Keratinocyte (primary cell): Measurements from ENCODE around the gene KCTD13. TPM values are rescaled to one million over a fixed set of nuclear protein-coding genes. Genes with fewer than 3 reads are reported as not detected.

Experiments used
- DNase-seq: peaks from one replicate; pipeline ENCODE4 v3.0.0-alpha.2; 2011; ENCODE audit warnings: low read depth, missing footprints, low spot score
- FAIRE-seq: peaks from 2 replicates; lab custom pipeline; 2011; peaks lifted over from hg19 to GRCh38; lab: Jason Lieb, UNC
- H2AFZ ChIP-seq: 2 replicates; pipeline ENCODE4 v1.6.0; 2012; ENCODE audit warnings: low read length, control low read depth, inconsistent platforms; ENCODE audit not compliant: control insufficient read depth
- H3K27ac ChIP-seq: 2 replicates; pipeline ENCODE4 v1.5.1; 2011; ENCODE audit warnings: low read length; ENCODE audit not compliant: control insufficient read depth, insufficient read depth
- H3K27me3 ChIP-seq: 3 replicates; pipeline ENCODE4 v1.6.0; 2011; ENCODE audit warnings: low read length; ENCODE audit not compliant: control insufficient read depth, insufficient read depth; ENCODE audit errors: extremely low read depth
- H3K36me3 ChIP-seq, 2 experiments: 2 replicates in 1 of 2; 3 replicates in 1 of 2; pipeline ENCODE4 v1.5.1; 2011; ENCODE audit warnings: low read length in 2 of 2, mild to moderate bottlenecking in 1 of 2; ENCODE audit not compliant: control insufficient read depth in 2 of 2, insufficient read depth in 2 of 2; ENCODE audit errors: extremely low read depth in 1 of 2
- H3K4me1 ChIP-seq: 3 replicates; pipeline ENCODE4 v1.5.1; 2011; ENCODE audit warnings: low read length; ENCODE audit not compliant: control insufficient read depth, insufficient read depth; ENCODE audit errors: extremely low read depth
- H3K4me2 ChIP-seq: 3 replicates; pipeline ENCODE4 v1.6.0; 2011; ENCODE audit warnings: low read depth, low read length; ENCODE audit not compliant: control insufficient read depth, insufficient read depth; ENCODE audit errors: extremely low read depth
- H3K4me3 ChIP-seq, 3 experiments: fragments of 200-600 bp in 1 of 3; sonication (generic) in 1 of 3; 2 replicates in 2 of 3; 3 replicates in 1 of 3; pipeline ENCODE4 v1.5.1; 2011 to 2016; ENCODE audit warnings: low read length in 3 of 3, mild to moderate bottlenecking in 3 of 3, control low read depth in 2 of 3, inconsistent platforms in 1 of 3, low read depth in 1 of 3, mixed read lengths in 1 of 3, mixed run types in 1 of 3, moderate library complexity in 1 of 3; ENCODE audit not compliant: control insufficient read depth in 2 of 3, insufficient read depth in 2 of 3; ENCODE audit errors: extremely low read depth in 1 of 3
- H3K79me2 ChIP-seq: 2 replicates; pipeline ENCODE4 v1.6.0; 2012; ENCODE audit warnings: low read length; ENCODE audit not compliant: control insufficient read depth, insufficient read depth
- H3K9ac ChIP-seq: 3 replicates; pipeline ENCODE4 v1.6.0; 2011; ENCODE audit warnings: low read length; ENCODE audit not compliant: control insufficient read depth, insufficient read depth; ENCODE audit errors: extremely low read depth
- H3K9me1 ChIP-seq: 3 replicates; pipeline ENCODE4 v1.6.0; 2011; ENCODE audit warnings: low read length; ENCODE audit not compliant: control insufficient read depth, insufficient read depth; ENCODE audit errors: extremely low read depth
- H3K9me3 ChIP-seq: 2 replicates; pipeline ENCODE4 v1.5.1; 2012; ENCODE audit warnings: low read depth, low read length; ENCODE audit not compliant: control insufficient read depth
- H4K20me1 ChIP-seq: 3 replicates; pipeline ENCODE4 v1.6.0; 2011; ENCODE audit warnings: low read length; ENCODE audit not compliant: control insufficient read depth, insufficient read depth; ENCODE audit errors: extremely low read depth
- CTCF ChIP-seq, 3 experiments: IDR thresholded peaks in 1 of 3; conservative IDR thresholded peaks in 1 of 3; optimal IDR thresholded peaks in 1 of 3; 2 replicates in 2 of 3; 3 replicates in 1 of 3; pipeline versions ENCODE3 to v1.5.1; 2011; ENCODE audit warnings: low read length in 3 of 3, mild to moderate bottlenecking in 3 of 3, moderate library complexity in 2 of 3, control low read depth in 1 of 3, inconsistent platforms in 1 of 3; ENCODE audit not compliant: insufficient read depth in 2 of 3; ENCODE audit errors: extremely low read depth in 1 of 3
- EZH2 ChIP-seq: IDR thresholded peaks from one replicate; pipeline ENCODE4 v1.6.1; 2012; ENCODE audit warnings: inconsistent platforms, mild to moderate bottlenecking, low read length, moderate library complexity
- dilution Hi-C: fragments of 300-500 bp; cut with MboI; formaldehyde crosslinking; loops from one replicate; pipeline ENCODE4 v1.7.0; 2020; ENCODE audit warnings: low sequenced_read_pairs; ENCODE audit not compliant: extremely low pct_ligation_motif_present
- polyA plus RNA-seq, 5 experiments: library from polyadenylated mRNA; depleted of rRNA in 3 of 5; stranded (reverse) in 3 of 5; stranded (forward) in 1 of 5; unstranded in 1 of 5; fragments of >200 nt; gene quantifications; 1 replicate in 1 of 5; 2 replicates in 3 of 5; 3 replicates in 1 of 5; pipeline versions ENCODE4 v1.2.1 to v1.2.3, GENCODE V29; 2011 to 2012; ENCODE audit warnings: missing spikeins in 2 of 5, low read depth in 1 of 5, low replicate concordance in 1 of 5

Gene KCTD13
- polyA plus RNA-seq, 1 donor (not counting 4 experiments of a cell fraction or from before 2014, with no cell fraction given), result 9.2 TPM

GRCh38 chr16:29972992-29973383 is 47.0 kb upstream of the KCTD13 start:
- H2AFZ ChIP-seq, result peak overlapping the region; percentile 27
- H3K4me3 ChIP-seq, result peak overlapping the region in 1 of 3 experiments; percentile 90
- peaks cover 5% of the 10 kb centered on the region for H3K9me1 ChIP-seq
- H3K4me1 ChIP-seq, result peaks cover 18% of the 10 kb centered on the region
- DNase-seq (no peak), FAIRE-seq (no peak)
- peaks cover 9 to 16% of the 10 kb centered on the region in 2 experiments for H3K36me3 ChIP-seq
- peak overlapping the region; percentile 38 for H3K4me2 ChIP-seq
- H3K27ac ChIP-seq, result no peak overlapping the region
- no peaks in the 10 kb centered on the region for H3K27me3 ChIP-seq
- H3K9ac ChIP-seq, result no peak overlapping the region
- peaks cover 41% of the 10 kb centered on the region for H3K79me2 ChIP-seq
- no peaks in the 10 kb centered on the region for H3K9me3 ChIP-seq
- dilution Hi-C loops, result no loop called here
- TF ChIP-seq CTCF (optimal IDR thresholded peaks at IDR 0.05 in 1 of 3, IDR thresholded peaks at IDR 0.05 in 1 of 3, conservative IDR thresholded peaks at IDR 0.05 in 1 of 3; ENCODE audit: extremely low read depth in 1 of 3, insufficient read depth in 2 of 3, low read length in 3 of 3) (no peak), EZH2 (no peak)
- H4K20me1 ChIP-seq, result peaks cover 22% of the 10 kb centered on the region

GRCh38 chr16:29972500-29972899 is 46.5 kb upstream of the KCTD13 start:
- no peak overlapping the region for H3K9ac ChIP-seq
- H3K27ac ChIP-seq, result no peak overlapping the region
- peaks cover 7% of the 10 kb centered on the region for H3K9me1 ChIP-seq

More at GRCh38 chr16:29972500-29972899, 46.5 kb upstream of the KCTD13 start:
- Histone ChIP-seq H3K4me3 (no peak overlapping the region), H3K36me3 (peaks cover 7 to 13% of the 10 kb centered on the region in 2 experiments), H3K4me2 (no peak overlapping the region), H3K79me2 (peaks cover 37% of the 10 kb centered on the region), H2AFZ (no peak overlapping the region), H3K4me1 (peaks cover 18% of the 10 kb centered on the region), H4K20me1 (peaks cover 19% of the 10 kb centered on the region), H3K9me3 (no peaks in the 10 kb centered on the region), H3K27me3 (no peaks in the 10 kb centered on the region)
- TF ChIP-seq CTCF (optimal IDR thresholded peaks at IDR 0.05 in 1 of 3, IDR thresholded peaks at IDR 0.05 in 1 of 3, conservative IDR thresholded peaks at IDR 0.05 in 1 of 3; ENCODE audit: extremely low read depth in 1 of 3, insufficient read depth in 2 of 3, low read length in 3 of 3) (no peak), EZH2 (no peak)
- DNase-seq (no peak), FAIRE-seq (no peak)
- dilution Hi-C loops, result no loop called here
